IMR-90 (cell line): ENCODE results near the gene ZFHX3. TPM values are rescaled to one million over a fixed set of nuclear protein-coding genes. Genes with fewer than 3 reads are reported as not detected.

Experiments used
- ATAC-seq: fragments of 200-7000 bp; cut with Tn5 transposase; 2 replicates; pipeline ENCODE4 v1.9.1; 2020; ENCODE audit warnings: low read depth, mild to moderate bottlenecking, moderate library complexity
- BruUV-seq: library from RNA; stranded (reverse); fragments of 400-500 nt; replicated peaks from 2 replicates; lab custom pipeline; 2021; lab: Mats Ljungman, UMichigan
- CTCF ChIA-PET: fragments of 300-600 bp; formaldehyde crosslinking; extraction: SDS; loops from one replicate; lab custom pipeline; 2021; ENCODE audit warnings: antibody characterized with exemption; lab: Yijun Ruan, JAX
- POLR2A ChIA-PET: fragments of 300-600 bp; sonication (Branson Sonifier 250); formaldehyde crosslinking; loops from one replicate; lab custom pipeline; 2022; ENCODE audit warnings: antibody characterized with exemption; ENCODE audit not compliant: unreplicated experiment; lab: Charles Lee
- DNase-seq: peaks from one replicate; pipeline ENCODE4 v3.0.0; 2013
- H2AFZ ChIP-seq: replicated peaks from 2 replicates; pipeline ENCODE3; 2013; ENCODE audit warnings: low read length, mild to moderate bottlenecking; ENCODE audit not compliant: poor library complexity
- H2AK5ac ChIP-seq: 2 replicates; pipeline ENCODE4 v1.6.1; 2013; ENCODE audit warnings: low read depth, low read length, inconsistent platforms
- H2AK9ac ChIP-seq: replicated peaks from 2 replicates; pipeline ENCODE3; 2013; ENCODE audit warnings: mild to moderate bottlenecking, low read depth, low read length, moderate library complexity; ENCODE audit not compliant: poor library complexity
- H2BK120ac ChIP-seq: 2 replicates; pipeline ENCODE4 v1.6.1; 2013; ENCODE audit warnings: low read depth, low read length, inconsistent platforms
- H2BK15ac ChIP-seq: 3 replicates; pipeline ENCODE4 v1.6.1; 2013; ENCODE audit warnings: low read depth, low read length, inconsistent platforms
- H2BK20ac ChIP-seq: 2 replicates; pipeline ENCODE4 v1.6.1; 2013; ENCODE audit warnings: low read depth, mild to moderate bottlenecking, inconsistent platforms, low read length, moderate library complexity
- H2BK5ac ChIP-seq: 2 replicates; pipeline ENCODE4 v1.6.1; 2013; ENCODE audit warnings: mild to moderate bottlenecking, low read depth, low read length, inconsistent platforms; ENCODE audit not compliant: poor library complexity, severe bottlenecking
- H3K14ac ChIP-seq: replicated peaks from 2 replicates; pipeline ENCODE4 v1.6.1; 2013; ENCODE audit warnings: low read depth, low read length, inconsistent platforms
- H3K18ac ChIP-seq: 2 replicates; pipeline ENCODE4 v1.6.1; 2013; ENCODE audit warnings: low read depth, low read length, control low read depth
- H3K23ac ChIP-seq: 2 replicates; pipeline ENCODE4 v1.6.1; 2013; ENCODE audit warnings: low read depth, low read length, inconsistent platforms
- H3K27ac ChIP-seq: 2 replicates; pipeline ENCODE4 v1.5.1; 2013; ENCODE audit warnings: mild to moderate bottlenecking, control low read depth, low read length; ENCODE audit not compliant: insufficient read depth
- H3K27me3 ChIP-seq: 2 replicates; pipeline ENCODE4 v1.6.1; 2013; ENCODE audit warnings: low read length; ENCODE audit not compliant: control insufficient read depth, insufficient read depth
- H3K36me3 ChIP-seq: 2 replicates; pipeline ENCODE4 v1.6.1; 2013; ENCODE audit warnings: low read length, mixed read lengths; ENCODE audit not compliant: control insufficient read depth, insufficient read depth
- H3K4ac ChIP-seq: 2 replicates; pipeline ENCODE4 v1.6.1; 2013; ENCODE audit warnings: low read depth, low read length, inconsistent platforms
- H3K4me1 ChIP-seq: 2 replicates; pipeline ENCODE4 v1.6.1; 2013; ENCODE audit warnings: low read length, mixed read lengths; ENCODE audit not compliant: control insufficient read depth, insufficient read depth
- H3K4me2 ChIP-seq: 2 replicates; pipeline ENCODE4 v1.6.1; 2013; ENCODE audit warnings: low read depth, mild to moderate bottlenecking, control low read depth, low read length, moderate library complexity
- H3K4me3 ChIP-seq: 2 replicates; pipeline ENCODE4 v1.5.1; 2013; ENCODE audit warnings: low read depth, mild to moderate bottlenecking, control low read depth, low read length, moderate library complexity; ENCODE audit not compliant: insufficient read depth
- H3K56ac ChIP-seq: 2 replicates; pipeline ENCODE4 v1.6.1; 2013; ENCODE audit warnings: low read length, inconsistent platforms; ENCODE audit not compliant: insufficient read depth; ENCODE audit errors: extremely low read depth
- H3K79me1 ChIP-seq, 2 experiments: 2 replicates each; pipeline ENCODE4 v1.6.1; 2013; ENCODE audit warnings: low read length in 2 of 2, inconsistent platforms in 1 of 2, low read depth in 1 of 2
- H3K9ac ChIP-seq: 2 replicates; pipeline ENCODE4 v1.6.1; 2013; ENCODE audit warnings: low read depth, low read length, control low read depth
- H3K9me1 ChIP-seq: 2 replicates; pipeline ENCODE4 v1.6.1; 2013; ENCODE audit warnings: low read length, inconsistent platforms; ENCODE audit not compliant: insufficient read depth
- H3K9me3 ChIP-seq: 2 replicates; pipeline ENCODE4 v1.6.1; 2013; ENCODE audit warnings: low read length; ENCODE audit not compliant: control insufficient read depth, insufficient read depth
- H4K20me1 ChIP-seq: 2 replicates; pipeline ENCODE4 v1.6.1; 2013; ENCODE audit warnings: low read length, inconsistent platforms; ENCODE audit not compliant: insufficient read depth
- H4K5ac ChIP-seq: 2 replicates; pipeline ENCODE4 v1.6.1; 2013; ENCODE audit warnings: mild to moderate bottlenecking, low read depth, low read length, control low read depth
- H4K8ac ChIP-seq, 2 experiments: 2 replicates each; pipeline ENCODE4 v1.6.1; 2013; ENCODE audit warnings: low read depth in 2 of 2, low read length in 2 of 2, control low read depth in 1 of 2, inconsistent platforms in 1 of 2
- H4K91ac ChIP-seq: 2 replicates; pipeline ENCODE4 v1.6.1; 2013; ENCODE audit warnings: low read depth, low read length, inconsistent platforms; ENCODE audit not compliant: insufficient read depth
- BHLHE40 ChIP-seq: fragments of 150-350 bp; IDR thresholded peaks from 2 replicates; pipeline ENCODE4 v1.6.1; 2016; ENCODE audit warnings: mild to moderate bottlenecking, low read depth, low read length
- FOS ChIP-seq: fragments of 150-350 bp; IDR thresholded peaks from 2 replicates; pipeline ENCODE4 v1.6.1; 2016; ENCODE audit warnings: low read depth, low read length
- MAFK ChIP-seq: IDR thresholded peaks from 2 replicates; pipeline ENCODE4 v1.6.1; 2012; ENCODE audit warnings: low read depth, low read length, improper control_type of control experiment
- NFE2L2 ChIP-seq: fragments of 150-350 bp; IDR thresholded peaks from 2 replicates; pipeline ENCODE4 v1.6.1; 2016; ENCODE audit warnings: low read depth, mild to moderate bottlenecking, low read length
- POLR2A ChIP-seq: IDR thresholded peaks from 2 replicates; pipeline ENCODE4 v1.6.1; 2012; ENCODE audit warnings: mild to moderate bottlenecking, low read depth, low read length
- WGBS, 2 experiments: methylation state at CpG; one replicate each; pipeline versions ENCODE4 v1.1.5 to v1.1.7; 2013; ENCODE audit warnings: missing lambda C conversion rate in 2 of 2; ENCODE audit not compliant: insufficient read length in 1 of 2; ENCODE audit errors: extremely low coverage in 2 of 2; 5-methylcytosine and 5-hydroxymethylcytosine counted together
- dilution Hi-C: fragments of 300-500 bp; cut with HindIII; formaldehyde crosslinking; loops from one replicate; pipeline ENCODE4 v1.14.3; 2018; ENCODE audit warnings: low sequenced_read_pairs; ENCODE audit not compliant: unreplicated experiment
- in situ Hi-C: fragments of 300-500 bp; cut with MboI; formaldehyde crosslinking; loops from 3 replicates; pipeline ENCODE4 v1.14.3; 2019; ENCODE audit warnings: low sequenced_read_pairs, inconsistent platforms, mixed read lengths
- intact Hi-C: fragments of 100-400 bp; cut with micrococcal nuclease; formaldehyde crosslinking; loops from 2 replicates; pipeline ENCODE4 v1.10.0; 2022
- polyA plus RNA-seq, 3 experiments: library from polyadenylated mRNA; depleted of rRNA; stranded (reverse); fragments of >200 nt; gene quantifications; 2 replicates each; pipeline ENCODE4 v1.2.3, GENCODE V29; 2012; ENCODE audit warnings: low replicate concordance in 1 of 3
- total RNA-seq: library from RNA; depleted of rRNA; stranded (reverse); fragments of >200 nt; gene quantifications from 2 replicates; pipeline ENCODE4 v1.2.3, GENCODE V29; 2012
- TF ChIP-seq, protein P1 (sequence below): conservative IDR thresholded peaks from 2 replicates; pipeline ENCODE4 v1.5.1; 2012; ENCODE audit warnings: mild to moderate bottlenecking, low read depth, low read length, improper control_type of control experiment
- TF ChIP-seq, protein P2 (sequence below): fragments of 150-350 bp; IDR thresholded peaks from 2 replicates; pipeline ENCODE4 v1.6.1; 2017; ENCODE audit warnings: mild to moderate bottlenecking, antibody characterized with exemption, low read length, low read depth

The ZFHX3 gene
- total and polyA plus RNA-seq, 2 of the 4 experiments (the other 2 are of a cell fraction): 1.4 to 1.7 TPM

DNA sequence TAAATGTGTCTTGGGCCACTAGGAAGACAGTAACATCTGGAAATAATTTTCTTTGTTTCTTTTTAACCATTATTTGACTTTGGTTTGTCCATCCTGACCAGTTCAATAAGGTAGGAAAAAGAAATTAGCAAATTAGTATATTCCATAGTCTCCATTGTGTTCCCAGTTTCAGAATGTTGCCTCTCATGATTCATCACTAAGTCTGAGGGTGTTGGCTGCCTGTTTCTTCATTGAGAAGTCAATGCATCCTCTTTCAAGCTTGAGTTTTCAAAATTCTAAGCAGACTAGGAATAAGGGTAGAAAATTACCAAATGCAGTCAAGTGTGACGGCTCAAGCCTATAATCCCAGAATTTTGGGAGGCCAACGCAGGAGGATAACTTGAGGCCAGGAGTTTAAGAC lies 41.9 kb downstream of the ZFHX3 start:
- Histone ChIP-seq H3K56ac (no peak overlapping the region), H3K14ac (no peak overlapping the region), H3K18ac (no peak overlapping the region), H2AFZ (no peak overlapping the region), H3K23ac (no peak overlapping the region), H3K9ac (no peak overlapping the region), H3K4me1 (peaks cover 5% of the 10 kb centered on the region), H4K5ac (no peak overlapping the region), H3K4ac (no peak overlapping the region), H3K4me2 (no peak overlapping the region), H2BK5ac (no peak overlapping the region), H2BK20ac (no peak overlapping the region), H3K36me3 (no peaks in the 10 kb centered on the region), H4K8ac (no peak overlapping the region), H4K91ac (no peak overlapping the region), H3K4me3 (no peak overlapping the region), H3K9me3 (peaks cover 3% of the 10 kb centered on the region), H3K27me3 (no peaks in the 10 kb centered on the region), H3K79me1 (peaks cover 33 to 54% of the 10 kb centered on the region in 2 experiments), H3K27ac (no peak overlapping the region), H3K9me1 (no peaks in the 10 kb centered on the region; the same call in 1 of the 2 replicates), H2AK5ac (no peak overlapping the region), H2BK120ac (no peak overlapping the region), H2AK9ac (no peak overlapping the region), H4K20me1 (peaks cover 14% of the 10 kb centered on the region; the same call in 1 of the 2 replicates), H2BK15ac (no peak overlapping the region)
- TF ChIP-seq, protein P1, sequence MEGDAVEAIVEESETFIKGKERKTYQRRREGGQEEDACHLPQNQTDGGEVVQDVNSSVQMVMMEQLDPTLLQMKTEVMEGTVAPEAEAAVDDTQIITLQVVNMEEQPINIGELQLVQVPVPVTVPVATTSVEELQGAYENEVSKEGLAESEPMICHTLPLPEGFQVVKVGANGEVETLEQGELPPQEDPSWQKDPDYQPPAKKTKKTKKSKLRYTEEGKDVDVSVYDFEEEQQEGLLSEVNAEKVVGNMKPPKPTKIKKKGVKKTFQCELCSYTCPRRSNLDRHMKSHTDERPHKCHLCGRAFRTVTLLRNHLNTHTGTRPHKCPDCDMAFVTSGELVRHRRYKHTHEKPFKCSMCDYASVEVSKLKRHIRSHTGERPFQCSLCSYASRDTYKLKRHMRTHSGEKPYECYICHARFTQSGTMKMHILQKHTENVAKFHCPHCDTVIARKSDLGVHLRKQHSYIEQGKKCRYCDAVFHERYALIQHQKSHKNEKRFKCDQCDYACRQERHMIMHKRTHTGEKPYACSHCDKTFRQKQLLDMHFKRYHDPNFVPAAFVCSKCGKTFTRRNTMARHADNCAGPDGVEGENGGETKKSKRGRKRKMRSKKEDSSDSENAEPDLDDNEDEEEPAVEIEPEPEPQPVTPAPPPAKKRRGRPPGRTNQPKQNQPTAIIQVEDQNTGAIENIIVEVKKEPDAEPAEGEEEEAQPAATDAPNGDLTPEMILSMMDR: no peak
- TF ChIP-seq NFE2L2: no peak
- TF ChIP-seq MAFK: no peak
- no peak for TF ChIP-seq FOS
- TF ChIP-seq, protein P2, sequence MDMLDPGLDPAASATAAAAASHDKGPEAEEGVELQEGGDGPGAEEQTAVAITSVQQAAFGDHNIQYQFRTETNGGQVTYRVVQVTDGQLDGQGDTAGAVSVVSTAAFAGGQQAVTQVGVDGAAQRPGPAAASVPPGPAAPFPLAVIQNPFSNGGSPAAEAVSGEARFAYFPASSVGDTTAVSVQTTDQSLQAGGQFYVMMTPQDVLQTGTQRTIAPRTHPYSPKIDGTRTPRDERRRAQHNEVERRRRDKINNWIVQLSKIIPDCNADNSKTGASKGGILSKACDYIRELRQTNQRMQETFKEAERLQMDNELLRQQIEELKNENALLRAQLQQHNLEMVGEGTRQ: no peak
- TF ChIP-seq POLR2A: no peak
- no peak for TF ChIP-seq BHLHE40
- intact Hi-C loops (no loop called here), in situ Hi-C loops (no loop called here), dilution Hi-C loops (no loop called here)
- ChIA-PET POLR2A (no interaction called here), CTCF (interaction anchor here (0.6 kb wide), 2 partner anchors 26 to 28 kb away, joined by 3 to 4 read pairs; no protein-coding TSS in a partner anchor)
- no TSS peak for BruUV-seq
- DNase-seq (no peak), ATAC-seq (no peak)
- no CpG with 5 or more reads among the region's 2 CpGs for WGBS, 2 experiments
